Caco-2 (cell line): Measurements from ENCODE around the gene FPGS. TPM values are rescaled to one million over a fixed set of nuclear protein-coding genes. Genes with fewer than 3 reads are reported as not detected.

ENCODE experiments used
- BruUV-seq: library from RNA; stranded (reverse); fragments of 400-500 nt; replicated peaks from 2 replicates; lab custom pipeline; 2021; lab: Mats Ljungman, UMichigan
- CTCF ChIA-PET: fragments of 300-600 bp; sonication (Branson Sonifier 250); formaldehyde crosslinking; loops from one replicate; lab custom pipeline; 2022; ENCODE audit warnings: antibody characterized with exemption; lab: Charles Lee
- POLR2A ChIA-PET: fragments of 300-600 bp; sonication (Branson Sonifier 250); formaldehyde crosslinking; loops from one replicate; lab custom pipeline; 2022; ENCODE audit warnings: antibody characterized with exemption; lab: Charles Lee
- DNase-seq, 2 experiments: peaks; one replicate each; pipeline versions ENCODE4 v3.0.0 to v3.0.0-alpha.2; 2020 to 2022
- H3K27me3 ChIP-seq: replicated peaks from 2 replicates; pipeline ENCODE4 v1.6.0; 2011; ENCODE audit warnings: low read length; ENCODE audit not compliant: control insufficient read depth, insufficient read depth
- H3K36me3 ChIP-seq: 2 replicates; pipeline ENCODE4 v1.5.1; 2011; ENCODE audit warnings: low read length; ENCODE audit not compliant: control insufficient read depth, insufficient read depth
- H3K4me1 ChIP-seq: fragments of 250-450 bp; sonication (Bioruptor Pico); 2 replicates; pipeline ENCODE4 v1.5.1; 2020; ENCODE audit warnings: mild to moderate bottlenecking
- H3K4me3 ChIP-seq: 2 replicates; pipeline ENCODE4 v1.5.1; 2011; ENCODE audit warnings: low read depth, mild to moderate bottlenecking, control low read depth, low read length
- H3K9me3 ChIP-seq: fragments of 250-450 bp; sonication (Bioruptor Pico); 2 replicates; pipeline ENCODE4 v1.5.1; 2020; ENCODE audit warnings: mild to moderate bottlenecking, moderate library complexity
- H3K27ac Mint-ChIP-seq: one replicate; pipeline ENCODE4 v1.8.0; 2022; ENCODE audit warnings: mixed read lengths; ENCODE audit not compliant: unreplicated experiment
- H3K27me3 Mint-ChIP-seq: one replicate; pipeline ENCODE4 v1.8.0; 2022; ENCODE audit warnings: mixed read lengths; ENCODE audit not compliant: insufficient read depth, unreplicated experiment
- H3K36me3 Mint-ChIP-seq: one replicate; pipeline ENCODE4 v1.8.0; 2022; ENCODE audit warnings: mild to moderate bottlenecking, mixed read lengths; ENCODE audit not compliant: insufficient read depth, unreplicated experiment
- H3K4me1 Mint-ChIP-seq: one replicate; pipeline ENCODE4 v1.8.0; 2022; ENCODE audit warnings: low read depth, mixed read lengths; ENCODE audit not compliant: unreplicated experiment
- H3K4me3 Mint-ChIP-seq: one replicate; pipeline ENCODE4 v1.8.0; 2022; ENCODE audit warnings: mild to moderate bottlenecking, moderate library complexity, mixed read lengths; ENCODE audit not compliant: unreplicated experiment
- H3K9me3 Mint-ChIP-seq: one replicate; pipeline ENCODE4 v1.8.0; 2022; ENCODE audit warnings: mixed read lengths; ENCODE audit not compliant: unreplicated experiment
- CTCF ChIP-seq, 2 experiments: fragments of 200-600 bp in 1 of 2; IDR thresholded peaks; 1 replicate in 1 of 2; 2 replicates in 1 of 2; pipeline versions ENCODE4 v1.5.1 to v1.8.0; 2011 to 2022; ENCODE audit warnings: antibody characterized with exemption in 1 of 2, control low read depth in 1 of 2, inconsistent platforms in 1 of 2, low read depth in 1 of 2, low read length in 1 of 2, mild to moderate bottlenecking in 1 of 2, moderate library complexity in 1 of 2; ENCODE audit not compliant: insufficient read depth in 1 of 2, severe bottlenecking in 1 of 2, unreplicated experiment in 1 of 2
- intact Hi-C: fragments of 100-400 bp; cut with micrococcal nuclease; formaldehyde crosslinking; loops from one replicate; pipeline ENCODE4 v1.10.0; 2022; ENCODE audit not compliant: unreplicated experiment
- total RNA-seq: library from RNA; stranded (reverse); gene quantifications from 2 replicates; pipeline ENCODE4 v1.2.3, GENCODE V29; 2022

Gene FPGS
- total RNA-seq, 1 experiment from 2014 or later, result 54.4 TPM

- POLR2A ChIA-PET, result no interaction called here
- CTCF ChIA-PET, result no interaction called here
- no peak overlapping the region for H3K4me3 ChIP-seq
- TF ChIP-seq CTCF (IDR thresholded peaks at IDR 0.05; ENCODE audit: insufficient read depth in 1 of 2, low read depth in 1 of 2, low read length in 1 of 2, severe bottlenecking in 1 of 2, unreplicated experiment in 1 of 2), result no peak
- DNase-seq, result no peak
- H3K9me3 ChIP-seq, result no peaks in the 10 kb centered on the region
- H3K27ac Mint-ChIP-seq, result no peak overlapping the region
- H3K4me1 Mint-ChIP-seq, result peaks cover 7% of the 10 kb centered on the region
- H3K36me3 Mint-ChIP-seq, result peaks cover 4% of the 10 kb centered on the region
- H3K27me3 Mint-ChIP-seq, result no peaks in the 10 kb centered on the region
- H3K9me3 Mint-ChIP-seq, result no peaks in the 10 kb centered on the region
- no peaks in the 10 kb centered on the region for H3K36me3 ChIP-seq
- no TSS peak for BruUV-seq
- peaks cover 12% of the 10 kb centered on the region; the same call in 1 of the 2 replicates for H3K4me1 ChIP-seq
- intact Hi-C loops, result no loop called here
- H3K4me3 Mint-ChIP-seq, result no peak overlapping the region
- H3K27me3 ChIP-seq, result no peaks in the 10 kb centered on the region
Measured at GRCh38 chr9:127857278-127857677, 54.6 kb downstream of the FPGS start.

DNA sequence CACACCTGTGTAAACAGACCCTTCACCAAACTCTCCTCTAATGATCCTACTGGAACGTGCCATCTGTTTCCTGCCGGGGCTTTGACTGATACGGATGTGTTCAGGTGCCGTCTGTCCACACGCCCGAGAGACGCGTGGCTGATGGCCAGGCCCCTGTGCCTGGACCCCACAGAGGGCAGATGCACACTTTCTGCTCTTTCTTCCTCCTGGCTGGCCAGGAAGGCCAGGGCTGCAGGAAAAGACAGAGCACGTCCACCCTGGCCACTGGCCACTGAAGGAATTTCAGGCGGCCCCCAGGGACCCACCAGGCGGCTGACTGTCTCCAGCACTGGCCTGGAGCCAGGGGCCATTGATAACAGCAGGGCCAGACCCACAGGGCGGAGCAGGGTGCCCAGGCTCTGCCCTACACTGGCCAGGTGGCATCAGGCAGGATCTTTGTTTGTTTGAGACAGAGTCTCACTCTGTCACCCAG, 55.4 kb downstream of the FPGS start:
- BruUV-seq, result no TSS peak
- Mint-ChIP-seq H3K36me3 (peaks cover 4% of the 10 kb centered on the region), H3K4me1 (peaks cover 7% of the 10 kb centered on the region), H3K9me3 (no peaks in the 10 kb centered on the region), H3K27ac (no peak overlapping the region), H3K4me3 (no peak overlapping the region), H3K27me3 (no peaks in the 10 kb centered on the region)
- TF ChIP-seq CTCF (IDR thresholded peaks at IDR 0.05; ENCODE audit: insufficient read depth in 1 of 2, low read depth in 1 of 2, low read length in 1 of 2, severe bottlenecking in 1 of 2, unreplicated experiment in 1 of 2), result no peak
- Histone ChIP-seq H3K4me1 (peaks cover 14% of the 10 kb centered on the region; the same call in 1 of the 2 replicates), H3K4me3 (no peak overlapping the region), H3K27me3 (no peaks in the 10 kb centered on the region), H3K36me3 (no peaks in the 10 kb centered on the region), H3K9me3 (no peaks in the 10 kb centered on the region)
- DNase-seq, result no peak
- CTCF ChIA-PET, result no interaction called here
- POLR2A ChIA-PET, result no interaction called here
- intact Hi-C loops, result no loop called here

DNA sequence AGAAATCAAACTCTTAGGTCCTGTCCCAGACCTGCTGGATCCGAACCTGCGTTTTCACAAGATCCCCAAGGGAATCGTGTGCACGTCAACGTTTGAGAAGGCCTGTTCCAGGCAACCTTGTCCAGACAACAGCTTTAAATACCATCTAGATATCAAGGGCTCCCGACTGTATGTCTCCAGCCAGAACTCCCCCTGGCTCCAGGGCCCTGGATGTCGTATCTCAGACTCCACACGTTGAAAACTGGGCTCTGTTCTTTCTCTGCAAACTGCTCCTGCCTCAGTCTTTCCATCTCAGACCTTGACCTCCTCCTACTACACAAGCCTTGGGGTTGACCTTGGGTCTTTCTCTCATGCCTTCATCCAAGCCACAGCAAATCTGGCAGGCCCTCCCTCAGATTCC, 57.6 kb downstream of the FPGS start:
- Mint-ChIP-seq H3K27ac (no peak overlapping the region), H3K4me1 (peaks cover 10% of the 10 kb centered on the region), H3K9me3 (no peaks in the 10 kb centered on the region), H3K4me3 (no peak overlapping the region), H3K36me3 (peaks cover 4% of the 10 kb centered on the region), H3K27me3 (no peaks in the 10 kb centered on the region)
- intact Hi-C loops, result no loop called here
- CTCF ChIA-PET, result no interaction called here
- no peak for TF ChIP-seq CTCF (IDR thresholded peaks at IDR 0.05; ENCODE audit: insufficient read depth in 1 of 2, low read depth in 1 of 2, low read length in 1 of 2, severe bottlenecking in 1 of 2, unreplicated experiment in 1 of 2)
- Histone ChIP-seq H3K4me1 (peaks cover 14% of the 10 kb centered on the region; the same call in 1 of the 2 replicates), H3K9me3 (no peaks in the 10 kb centered on the region), H3K4me3 (no peak overlapping the region), H3K27me3 (no peaks in the 10 kb centered on the region), H3K36me3 (no peaks in the 10 kb centered on the region)
- DNase-seq, result no peak
- BruUV-seq, result no TSS peak
- POLR2A ChIA-PET, result no interaction called here
